ENCODE measurements around the gene PIK3R5. TPM values are rescaled to one million over a fixed set of nuclear protein-coding genes. Genes with fewer than 3 reads are reported as not detected.

The PIK3R5 gene
- total RNA-seq, 1 donor from 2014 or later = 0.90 TPM

GRCh38 chr17:8879410-8879809 is 86.1 kb downstream of the PIK3R5 start:
- DNase-seq (ENCODE audit: low spot score) = no peak
- H2AFZ ChIP-seq (replicated peaks) = no peak overlapping the region
- no peaks in the 10 kb centered on the region for H3K9me3 ChIP-seq (ENCODE audit: low read depth)
- Mint-ChIP-seq H3K27ac (no peak overlapping the region), H3K27me3 (ENCODE audit: insufficient read depth, low read depth) (peaks cover 6% of the 10 kb centered on the region), H3K36me3 (no peaks in the 10 kb centered on the region), H3K9me3 (no peaks in the 10 kb centered on the region), H3K4me3 (no peak overlapping the region), H3K4me1 (peaks cover 2% of the 10 kb centered on the region)
- no peak overlapping the region for H3K4me2 ChIP-seq
- peaks cover 7% of the 10 kb centered on the region for H3K4me1 ChIP-seq
- no peaks in the 10 kb centered on the region for H3F3A ChIP-seq (ENCODE audit: low read depth)
- no peak overlapping the region for H3K27ac ChIP-seq
- TF ChIP-seq EZH2phosphoT487 (IDR thresholded peaks at IDR 0.05) = no peak
- TF ChIP-seq, protein P1, sequence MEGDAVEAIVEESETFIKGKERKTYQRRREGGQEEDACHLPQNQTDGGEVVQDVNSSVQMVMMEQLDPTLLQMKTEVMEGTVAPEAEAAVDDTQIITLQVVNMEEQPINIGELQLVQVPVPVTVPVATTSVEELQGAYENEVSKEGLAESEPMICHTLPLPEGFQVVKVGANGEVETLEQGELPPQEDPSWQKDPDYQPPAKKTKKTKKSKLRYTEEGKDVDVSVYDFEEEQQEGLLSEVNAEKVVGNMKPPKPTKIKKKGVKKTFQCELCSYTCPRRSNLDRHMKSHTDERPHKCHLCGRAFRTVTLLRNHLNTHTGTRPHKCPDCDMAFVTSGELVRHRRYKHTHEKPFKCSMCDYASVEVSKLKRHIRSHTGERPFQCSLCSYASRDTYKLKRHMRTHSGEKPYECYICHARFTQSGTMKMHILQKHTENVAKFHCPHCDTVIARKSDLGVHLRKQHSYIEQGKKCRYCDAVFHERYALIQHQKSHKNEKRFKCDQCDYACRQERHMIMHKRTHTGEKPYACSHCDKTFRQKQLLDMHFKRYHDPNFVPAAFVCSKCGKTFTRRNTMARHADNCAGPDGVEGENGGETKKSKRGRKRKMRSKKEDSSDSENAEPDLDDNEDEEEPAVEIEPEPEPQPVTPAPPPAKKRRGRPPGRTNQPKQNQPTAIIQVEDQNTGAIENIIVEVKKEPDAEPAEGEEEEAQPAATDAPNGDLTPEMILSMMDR (IDR thresholded peaks at IDR 0.05) = no peak
- TF ChIP-seq EZH2 (IDR thresholded peaks at IDR 0.05) = no peak
- no peaks in the 10 kb centered on the region for H4K20me1 ChIP-seq (ENCODE audit: low read depth)
- H3K4me3 ChIP-seq = no peak overlapping the region
- H3K27me3 ChIP-seq = no peaks in the 10 kb centered on the region
- no peak overlapping the region for H3K9ac ChIP-seq
- no peaks in the 10 kb centered on the region for H3K79me2 ChIP-seq (ENCODE audit: low read depth)
- H3K36me3 ChIP-seq = no peaks in the 10 kb centered on the region

GRCh38 chr17:8877984-8878383 is 87.5 kb downstream of the PIK3R5 start:
- H3K4me1 Mint-ChIP-seq = peaks cover 4% of the 10 kb centered on the region
- H3K27ac Mint-ChIP-seq = no peak overlapping the region
- H3K27me3 Mint-ChIP-seq (ENCODE audit: insufficient read depth, low read depth) = peaks cover 6% of the 10 kb centered on the region
- Histone ChIP-seq H3K27me3 (no peaks in the 10 kb centered on the region), H3K36me3 (no peaks in the 10 kb centered on the region), H4K20me1 (ENCODE audit: low read depth) (no peaks in the 10 kb centered on the region), H3K9ac (no peak overlapping the region), H3F3A (ENCODE audit: low read depth) (no peaks in the 10 kb centered on the region), H2AFZ (replicated peaks) (no peak overlapping the region), H3K4me2 (no peak overlapping the region), H3K9me3 (ENCODE audit: low read depth) (no peaks in the 10 kb centered on the region), H3K27ac (no peak overlapping the region), H3K4me1 (peaks cover 7% of the 10 kb centered on the region), H3K4me3 (no peak overlapping the region), H3K79me2 (ENCODE audit: low read depth) (no peaks in the 10 kb centered on the region)
- no peak for TF ChIP-seq EZH2 (IDR thresholded peaks at IDR 0.05)
- TF ChIP-seq, protein P1 (IDR thresholded peaks at IDR 0.05) = no peak
- no peak for TF ChIP-seq EZH2phosphoT487 (IDR thresholded peaks at IDR 0.05)
- no peaks in the 10 kb centered on the region for H3K36me3 Mint-ChIP-seq
- H3K4me3 Mint-ChIP-seq = no peak overlapping the region
- H3K9me3 Mint-ChIP-seq = no peaks in the 10 kb centered on the region
- no peak for DNase-seq (ENCODE audit: low spot score)

- Histone ChIP-seq H3K27ac (no peak overlapping the region), H3K9me3 (ENCODE audit: low read depth) (no peaks in the 10 kb centered on the region), H3K9ac (no peak overlapping the region), H3K4me2 (no peak overlapping the region), H3F3A (ENCODE audit: low read depth) (no peaks in the 10 kb centered on the region), H4K20me1 (ENCODE audit: low read depth) (no peaks in the 10 kb centered on the region), H2AFZ (replicated peaks) (no peak overlapping the region), H3K4me1 (peaks cover 7% of the 10 kb centered on the region), H3K27me3 (no peaks in the 10 kb centered on the region), H3K4me3 (no peak overlapping the region), H3K36me3 (no peaks in the 10 kb centered on the region), H3K79me2 (ENCODE audit: low read depth) (no peaks in the 10 kb centered on the region)
- Mint-ChIP-seq H3K27me3 (ENCODE audit: insufficient read depth, low read depth) (peaks cover 5% of the 10 kb centered on the region), H3K36me3 (no peaks in the 10 kb centered on the region), H3K4me3 (no peak overlapping the region), H3K27ac (no peak overlapping the region), H3K4me1 (peaks cover 4% of the 10 kb centered on the region), H3K9me3 (no peaks in the 10 kb centered on the region)
- TF ChIP-seq, protein P1 (IDR thresholded peaks at IDR 0.05) = no peak
- TF ChIP-seq EZH2 (IDR thresholded peaks at IDR 0.05) (no peak), EZH2phosphoT487 (IDR thresholded peaks at IDR 0.05) (no peak)
- DNase-seq (ENCODE audit: low spot score) = no peak
Measured at GRCh38 chr17:8875957-8876356, 89.5 kb downstream of the PIK3R5 start.
